WTC11 (cell line): ENCODE results near the gene BANF2.

Source experiments
- CBFB ChIP-seq: sonication (generic); formaldehyde crosslinking; IDR thresholded peaks from 2 replicates; pipeline ENCODE4 v1.8.1; 2022; ENCODE audit warnings: mild to moderate bottlenecking, low read depth, missing genetic modification reagents
- CTCF ChIP-seq: fragments of 200-600 bp; IDR thresholded peaks from 2 replicates; pipeline ENCODE4 v1.8.0; 2022; ENCODE audit warnings: antibody characterized with exemption
- E2F4 ChIP-seq: sonication (generic); formaldehyde crosslinking; IDR thresholded peaks from 2 replicates; pipeline ENCODE4 v1.8.1; 2022; ENCODE audit warnings: low read depth, mild to moderate bottlenecking, moderate library complexity, missing genetic modification reagents, borderline replicate concordance
- NR1H2 ChIP-seq: sonication (generic); formaldehyde crosslinking; IDR thresholded peaks from 2 replicates; pipeline ENCODE4 v1.9.0; 2021; ENCODE audit warnings: mild to moderate bottlenecking, moderate library complexity, missing genetic modification reagents
- SMAD3 ChIP-seq: sonication (generic); formaldehyde crosslinking; IDR thresholded peaks from 2 replicates; pipeline ENCODE4 v1.8.0; 2022; ENCODE audit warnings: missing genetic modification reagents, mild to moderate bottlenecking, borderline replicate concordance

- TF ChIP-seq CBFB (CRISPR knock-in tag) (no peak), CTCF (no peak), NR1H2 (no peak), E2F4 (CRISPR knock-in tag) (no peak), SMAD3 (no peak)
These were observed 42.5 kb upstream of the BANF2 start for GRCh38 chr20:17657079-17657825.
